ES-I3 (cell line): ENCODE data around the gene PDPK1.
"Not testable (repeated sequence)": the region's sequence is repeated elsewhere in the genome, so short reads cannot be mapped to it uniquely, and the experiment has no call there.

Experiments used
- H3K36me3 ChIP-seq: 2 replicates; pipeline ENCODE4 v1.6.1; 2013; ENCODE audit warnings: mild to moderate bottlenecking, low read length, control low read depth, moderate library complexity; ENCODE audit not compliant: insufficient read depth
- H3K4me1 ChIP-seq: 2 replicates; pipeline ENCODE4 v1.6.1; 2013; ENCODE audit warnings: mild to moderate bottlenecking, control low read depth, low read length; ENCODE audit not compliant: insufficient read depth
- H3K9ac ChIP-seq: 2 replicates; pipeline ENCODE4 v1.6.1; 2013; ENCODE audit warnings: low read depth, mild to moderate bottlenecking, low read length, moderate library complexity
- H3K9me3 ChIP-seq: 2 replicates; pipeline ENCODE4 v1.6.1; 2013; ENCODE audit warnings: mild to moderate bottlenecking, low read length, moderate library complexity; ENCODE audit not compliant: control insufficient read depth, insufficient read depth

Gene PDPK1

DNA sequence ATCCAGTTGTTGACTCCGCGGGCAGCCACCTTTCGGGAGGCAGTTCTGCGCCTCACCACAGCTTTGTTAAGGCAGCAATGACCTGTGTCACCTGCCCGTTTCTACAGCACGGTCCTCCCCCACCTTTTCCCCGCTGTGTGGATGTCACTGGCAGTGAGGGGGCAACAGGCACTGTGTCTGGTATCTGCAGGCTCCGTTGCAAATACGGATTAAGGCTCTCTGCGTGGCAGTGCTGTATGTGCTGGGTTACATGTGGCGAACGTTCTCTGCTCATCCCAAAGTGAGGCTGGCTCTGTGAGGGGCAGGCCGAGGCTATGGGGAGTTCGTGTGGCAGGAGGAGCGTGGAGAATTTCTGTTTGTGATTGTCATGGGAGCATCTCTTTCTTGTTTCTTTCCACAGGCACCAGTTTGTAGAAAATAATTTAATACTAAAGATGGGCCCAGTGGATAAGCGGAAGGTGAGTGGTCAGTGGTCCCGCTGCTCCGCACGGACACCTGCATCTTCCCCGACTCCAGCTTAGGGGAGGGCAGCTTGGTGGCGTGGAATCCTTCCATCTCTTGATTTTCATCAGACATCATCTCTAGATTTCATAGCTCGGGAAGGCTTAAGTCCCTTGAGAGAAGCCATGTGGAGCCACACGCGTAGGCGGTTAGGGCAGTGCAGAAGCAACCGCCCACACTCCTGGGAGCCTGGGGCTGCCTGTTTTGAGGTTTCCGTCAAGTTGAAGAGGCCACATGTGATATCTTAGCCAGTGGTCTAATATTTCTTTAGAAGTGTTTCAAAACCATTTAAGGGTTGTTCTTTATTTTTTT lies 57.8 kb downstream of the PDPK1 start:
- no peak overlapping the region for H3K9ac ChIP-seq
- H3K36me3 ChIP-seq = peaks cover 4% of the 10 kb centered on the region
- H3K9me3 ChIP-seq = no peaks in the 10 kb centered on the region
- no peaks in the 10 kb centered on the region for H3K4me1 ChIP-seq

DNA sequence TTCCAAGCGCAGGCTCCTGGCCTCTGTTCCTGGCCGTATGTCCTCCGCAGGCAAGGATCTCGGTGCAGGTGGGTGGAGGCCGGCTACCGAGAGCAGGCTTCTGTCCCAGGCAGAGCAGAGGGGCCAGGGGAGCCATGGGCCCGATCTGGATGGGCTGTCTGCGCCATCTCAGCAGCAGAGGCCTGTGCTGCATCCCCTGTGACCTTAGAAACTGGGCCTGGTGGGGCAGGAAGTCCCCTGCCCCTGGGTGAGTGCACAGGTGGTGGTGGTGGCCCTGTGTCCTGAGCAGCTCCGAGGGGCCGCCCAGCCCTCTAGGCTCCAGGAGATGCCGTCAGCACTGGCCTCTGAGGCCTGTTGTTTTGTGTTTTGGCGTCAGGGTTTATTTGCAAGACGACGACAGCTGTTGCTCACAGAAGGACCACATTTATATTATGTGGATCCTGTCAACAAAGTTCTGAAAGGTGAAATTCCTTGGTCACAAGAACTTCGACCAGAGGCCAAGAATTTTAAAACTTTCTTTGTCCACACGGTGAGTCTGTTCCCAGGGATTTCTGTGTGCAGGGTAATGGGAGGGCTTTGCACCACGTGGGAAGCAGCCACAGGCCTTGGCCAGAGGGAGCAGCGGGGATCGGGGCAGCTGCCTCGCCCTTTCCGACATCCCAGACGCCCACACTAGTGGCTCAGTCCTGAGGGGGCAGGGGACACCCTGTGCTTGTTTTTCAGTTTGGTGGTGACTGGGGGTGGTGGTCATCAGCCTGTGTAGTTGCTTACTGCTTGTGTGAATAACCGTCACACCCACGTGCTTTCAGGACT lies 59.1 kb downstream of the PDPK1 start:
- H3K36me3 ChIP-seq = peaks cover 4% of the 10 kb centered on the region
- H3K9ac ChIP-seq = no peak overlapping the region
- no peaks in the 10 kb centered on the region for H3K4me1 ChIP-seq
- H3K9me3 ChIP-seq = no peaks in the 10 kb centered on the region

DNA sequence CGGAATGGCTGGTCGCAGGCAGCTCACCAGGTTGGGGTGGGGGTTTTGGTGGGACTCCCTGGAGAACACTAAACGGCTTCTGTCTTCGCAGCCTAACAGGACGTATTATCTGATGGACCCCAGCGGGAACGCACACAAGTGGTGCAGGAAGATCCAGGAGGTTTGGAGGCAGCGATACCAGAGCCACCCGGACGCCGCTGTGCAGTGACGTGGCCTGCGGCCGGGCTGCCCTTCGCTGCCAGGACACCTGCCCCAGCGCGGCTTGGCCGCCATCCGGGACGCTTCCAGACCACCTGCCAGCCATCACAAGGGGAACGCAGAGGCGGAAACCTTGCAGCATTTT lies 59.7 kb downstream of the PDPK1 start:
- Histone ChIP-seq H3K9ac (no peak overlapping the region), H3K4me1 (no peaks in the 10 kb centered on the region), H3K9me3 (no peaks in the 10 kb centered on the region), H3K36me3 (peaks cover 4% of the 10 kb centered on the region)

DNA sequence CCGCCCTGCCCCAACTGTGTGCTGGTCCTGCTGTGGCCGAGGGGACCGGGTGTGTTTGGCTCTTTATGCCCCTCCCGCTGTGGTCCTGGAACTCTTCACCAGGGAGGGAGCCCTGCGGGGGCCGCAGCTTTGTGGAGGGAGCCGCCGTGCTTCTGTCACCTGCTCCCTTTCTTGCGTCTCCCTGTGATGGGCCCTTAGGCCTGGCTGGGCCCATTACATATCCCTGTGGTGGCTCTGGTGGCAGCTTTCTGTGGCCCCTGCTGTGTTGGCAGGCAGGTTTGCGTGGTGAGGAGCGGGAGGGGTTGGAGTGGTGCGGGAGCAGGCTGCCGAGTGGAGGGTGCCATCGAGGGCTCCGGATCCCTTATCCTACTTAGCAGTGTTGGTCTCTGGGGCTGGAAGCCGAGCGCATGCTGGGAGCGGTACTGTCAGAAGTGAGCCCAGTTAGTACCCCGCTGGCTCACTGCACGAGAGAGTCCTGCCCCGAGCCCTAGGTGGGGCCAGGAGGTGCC lies 60.4 kb downstream of the PDPK1 start:
- Histone ChIP-seq H3K9ac (no peak overlapping the region), H3K36me3 (peaks cover 4% of the 10 kb centered on the region), H3K9me3 (no peaks in the 10 kb centered on the region), H3K4me1 (no peaks in the 10 kb centered on the region)

DNA sequence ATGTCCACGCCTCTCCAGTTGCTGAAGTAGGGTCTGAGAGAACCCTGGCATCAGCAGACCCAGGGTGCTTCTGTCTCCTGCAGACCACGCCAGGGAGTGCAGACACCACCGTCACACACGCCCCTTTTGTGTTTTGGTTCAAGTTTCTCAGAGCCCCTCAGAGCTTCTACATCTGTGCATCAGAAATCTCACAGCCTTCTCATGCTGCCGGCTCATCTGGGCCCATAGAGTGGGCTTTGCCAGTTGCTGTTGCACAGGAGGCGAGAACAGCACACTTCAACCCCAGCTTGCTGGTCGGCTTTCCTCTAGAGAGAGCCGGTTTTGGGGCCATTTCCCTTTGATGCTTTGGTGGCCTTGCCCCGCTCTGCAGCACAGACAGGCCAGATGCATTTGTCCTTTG lies 60.9 kb downstream of the PDPK1 start:
- peaks cover 4% of the 10 kb centered on the region for H3K36me3 ChIP-seq
- no peak overlapping the region for H3K9ac ChIP-seq
- no peaks in the 10 kb centered on the region for H3K4me1 ChIP-seq
- no peaks in the 10 kb centered on the region for H3K9me3 ChIP-seq

DNA sequence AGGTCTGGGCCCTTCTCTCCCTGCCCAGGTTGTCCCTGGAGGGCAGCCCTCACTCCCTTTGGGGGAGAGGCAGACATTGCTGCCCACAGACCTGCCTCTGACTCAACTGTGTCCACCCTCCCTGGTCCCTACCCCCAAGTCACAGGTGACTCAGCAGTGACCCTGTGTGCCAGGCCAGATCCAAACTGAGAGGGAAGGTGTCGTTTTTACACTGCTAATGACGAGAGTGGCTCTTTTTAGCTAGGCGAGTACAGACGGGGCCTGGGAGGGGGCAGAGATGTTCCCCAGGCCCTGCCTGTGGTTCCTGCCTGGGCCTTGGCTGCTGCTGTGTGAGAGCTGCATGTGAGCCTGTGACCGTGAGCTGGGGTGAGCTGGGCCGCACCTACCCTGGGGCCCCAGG lies 61.3 kb downstream of the PDPK1 start:
- H3K9ac ChIP-seq, H3K9me3 ChIP-seq, H3K36me3 ChIP-seq, H3K4me1 ChIP-seq: not testable (repeated sequence)

DNA sequence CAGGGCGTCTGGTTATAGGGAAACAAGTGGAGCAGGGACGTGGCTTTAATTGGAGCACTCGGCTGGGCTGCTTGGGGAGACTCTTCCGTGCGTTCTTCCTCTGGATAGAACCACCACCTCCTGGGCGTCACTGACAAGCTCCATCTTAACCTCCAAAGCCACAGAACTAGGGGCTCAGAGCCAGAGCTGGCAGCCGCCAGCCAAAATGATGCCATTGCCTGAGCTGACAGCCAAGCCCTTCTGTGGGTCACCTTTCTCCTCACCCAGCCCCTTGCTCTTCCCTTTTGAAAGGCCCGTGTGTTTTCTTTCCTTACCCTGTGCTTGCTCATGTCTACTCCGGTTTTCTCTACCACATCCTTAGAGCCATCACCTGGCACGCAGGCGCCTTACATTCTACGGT lies 62.0 kb downstream of the PDPK1 start:
- not testable (repeated sequence) for H3K36me3 ChIP-seq, H3K9ac ChIP-seq, H3K9me3 ChIP-seq, H3K4me1 ChIP-seq

DNA sequence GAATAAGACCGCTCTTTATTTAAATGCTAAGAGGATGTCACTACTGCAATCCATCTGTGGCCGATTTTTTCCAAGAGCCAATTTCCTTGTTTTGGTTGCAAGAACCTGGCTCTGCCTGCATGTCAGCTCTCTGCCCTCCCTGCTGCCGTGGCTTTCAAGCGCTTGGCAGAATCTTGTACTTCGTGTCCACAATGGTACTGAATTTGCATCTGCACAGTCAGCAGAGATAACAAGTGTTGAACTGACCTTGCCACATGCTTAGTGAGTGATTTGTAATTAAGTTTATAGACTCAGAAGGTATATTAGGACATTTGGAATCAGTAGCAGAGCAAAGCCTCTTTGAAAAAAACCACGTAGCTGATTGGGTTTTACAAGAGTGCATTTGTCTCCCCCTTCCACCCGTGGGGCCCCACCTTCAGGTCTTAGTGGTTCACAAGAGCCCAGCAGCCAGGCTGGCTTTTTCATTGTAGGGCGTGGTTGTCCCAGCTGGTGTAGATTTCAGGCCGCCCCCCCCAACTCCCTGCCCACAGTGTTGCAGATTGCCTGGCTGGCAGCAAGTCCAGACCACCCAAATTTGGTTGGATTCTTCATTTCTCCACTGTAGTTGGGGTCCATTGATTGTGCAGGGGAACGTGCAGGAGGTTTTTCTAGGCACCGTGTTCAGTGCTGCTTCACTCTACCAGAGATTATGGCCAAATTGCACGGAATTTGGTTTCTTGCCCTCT lies 63.6 kb downstream of the PDPK1 start:
- H3K36me3 ChIP-seq, H3K9ac ChIP-seq, H3K4me1 ChIP-seq, H3K9me3 ChIP-seq: not testable (repeated sequence)

DNA sequence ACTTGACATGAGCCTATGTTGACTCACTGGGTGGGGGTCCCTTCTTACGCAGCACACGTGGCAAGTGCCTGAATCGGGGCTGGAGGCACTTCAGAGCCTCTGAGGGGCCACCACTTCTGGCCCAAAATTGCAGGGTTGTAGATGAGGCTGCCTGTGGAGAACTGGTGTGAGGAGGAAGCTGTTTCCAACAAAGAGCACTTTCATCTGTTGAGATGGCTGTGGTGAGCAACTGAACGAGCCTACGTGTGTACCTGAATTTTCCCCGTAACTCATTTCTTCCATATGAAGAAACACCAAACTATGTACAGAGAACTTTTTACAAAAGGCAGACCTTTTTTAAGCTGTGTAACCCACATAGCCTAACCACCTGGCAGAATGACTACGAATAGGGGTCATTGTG lies 64.4 kb downstream of the PDPK1 start:
- not testable (repeated sequence) for H3K9ac ChIP-seq, H3K9me3 ChIP-seq, H3K36me3 ChIP-seq, H3K4me1 ChIP-seq

DNA sequence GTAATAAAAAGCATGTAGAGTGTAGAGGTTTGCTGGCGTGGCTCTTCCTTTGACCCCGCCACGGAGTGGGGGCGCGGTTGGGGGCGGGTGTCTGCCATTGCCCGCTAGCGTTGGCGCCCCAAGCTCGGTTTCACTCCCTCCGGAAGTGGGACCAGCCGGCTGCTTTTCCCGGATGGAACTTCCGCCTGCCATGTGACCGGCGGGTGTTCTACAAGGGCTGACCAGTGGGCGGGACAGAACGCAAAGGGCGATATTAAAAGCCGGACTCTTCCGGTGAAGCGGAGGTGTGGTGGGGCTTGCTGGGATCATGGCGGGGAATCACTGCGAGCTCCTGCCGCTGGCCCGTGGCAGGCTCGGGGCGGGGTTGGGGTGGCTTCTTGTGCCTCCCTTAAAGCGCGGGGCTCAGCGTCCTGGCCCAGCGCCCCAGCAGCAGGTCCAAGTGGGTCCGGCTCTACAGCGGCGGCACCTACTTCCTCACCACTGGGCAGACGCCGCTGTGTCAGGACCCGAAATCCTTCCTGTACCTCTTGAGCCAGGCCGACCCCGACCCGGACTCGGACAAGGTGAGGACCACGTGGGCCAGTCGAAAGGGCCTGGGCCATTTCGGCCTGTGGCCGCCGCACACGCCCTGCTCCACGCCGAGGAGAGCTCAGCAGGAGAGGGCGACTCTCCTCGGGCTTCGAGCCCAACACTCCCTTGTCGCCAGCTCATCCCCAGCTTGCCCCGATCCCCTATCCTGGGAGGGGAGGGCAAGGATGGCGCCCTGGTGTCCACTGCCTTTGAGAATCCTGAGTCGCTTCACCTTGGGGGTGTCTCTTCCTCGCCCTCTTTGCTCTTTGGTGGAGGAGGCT lies 65.6 kb downstream of the PDPK1 start:
- peak overlapping the region; percentile 99 for H3K9ac ChIP-seq
- H3K4me1 ChIP-seq = no peaks in the 10 kb centered on the region
- no peaks in the 10 kb centered on the region for H3K36me3 ChIP-seq
- H3K9me3 ChIP-seq = no peaks in the 10 kb centered on the region

DNA sequence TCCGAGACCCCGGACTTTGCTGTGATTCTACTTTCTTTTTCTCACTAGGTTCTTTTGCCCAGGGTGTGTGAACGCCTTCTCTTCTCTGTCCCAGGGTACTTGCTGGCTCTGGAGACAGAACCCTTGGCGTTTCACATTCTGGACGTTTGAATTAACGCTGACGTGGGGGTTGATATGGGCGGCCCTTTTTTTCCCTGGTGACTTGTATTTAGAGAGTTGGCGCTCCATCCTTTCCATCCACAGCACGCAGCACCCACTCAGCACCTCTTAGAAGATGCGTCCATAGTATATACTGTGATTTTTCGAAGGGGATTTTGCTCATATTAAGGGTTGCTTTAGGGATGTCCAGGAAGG lies 66.2 kb downstream of the PDPK1 start:
- peak overlapping the region; percentile 99 for H3K9ac ChIP-seq
- H3K36me3 ChIP-seq, H3K4me1 ChIP-seq, H3K9me3 ChIP-seq: not testable (repeated sequence)

DNA sequence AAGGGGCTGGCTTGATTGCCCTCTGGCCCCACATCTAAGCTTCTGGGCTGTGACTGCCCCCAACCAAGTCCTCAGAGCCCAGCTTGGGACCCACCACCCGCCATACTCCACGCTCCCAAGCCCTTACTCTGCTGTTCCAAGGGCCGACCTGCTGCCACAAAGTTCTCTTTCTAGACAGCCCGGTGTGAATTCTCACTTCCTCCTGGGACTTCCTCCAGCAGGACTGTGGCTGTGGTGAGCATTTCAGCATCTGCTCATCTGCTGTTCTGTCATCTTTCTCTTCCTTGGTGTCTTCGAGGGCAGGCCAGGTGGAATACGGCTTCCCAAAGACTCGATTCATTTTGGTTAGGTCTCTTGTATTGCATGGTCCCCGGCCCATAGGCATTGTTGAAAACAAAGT lies 69.0 kb downstream of the PDPK1 start:
- H3K36me3 ChIP-seq, H3K9me3 ChIP-seq, H3K4me1 ChIP-seq, H3K9ac ChIP-seq: not testable (repeated sequence)

DNA sequence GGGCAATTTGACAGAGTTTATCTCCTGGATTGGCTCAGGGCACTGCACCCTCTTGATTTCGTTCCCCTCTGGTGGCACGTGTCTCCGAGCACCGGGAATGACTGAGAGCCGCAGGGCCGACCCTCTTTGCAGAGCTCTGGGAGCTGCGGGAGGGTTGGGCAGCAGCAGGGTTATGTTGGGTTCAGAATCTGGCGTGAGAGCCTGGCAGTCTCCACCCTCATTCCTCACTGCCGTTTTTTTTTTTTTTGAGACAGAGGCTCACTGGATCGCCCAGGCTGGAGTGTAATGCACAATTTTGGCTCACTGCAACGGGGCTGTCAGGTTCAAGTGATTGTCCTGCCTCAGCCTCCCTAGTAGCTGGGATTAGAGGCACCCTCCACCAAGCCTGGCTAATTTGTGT lies 71.5 kb downstream of the PDPK1 start:
- not testable (repeated sequence) for H3K36me3 ChIP-seq, H3K4me1 ChIP-seq, H3K9ac ChIP-seq

DNA sequence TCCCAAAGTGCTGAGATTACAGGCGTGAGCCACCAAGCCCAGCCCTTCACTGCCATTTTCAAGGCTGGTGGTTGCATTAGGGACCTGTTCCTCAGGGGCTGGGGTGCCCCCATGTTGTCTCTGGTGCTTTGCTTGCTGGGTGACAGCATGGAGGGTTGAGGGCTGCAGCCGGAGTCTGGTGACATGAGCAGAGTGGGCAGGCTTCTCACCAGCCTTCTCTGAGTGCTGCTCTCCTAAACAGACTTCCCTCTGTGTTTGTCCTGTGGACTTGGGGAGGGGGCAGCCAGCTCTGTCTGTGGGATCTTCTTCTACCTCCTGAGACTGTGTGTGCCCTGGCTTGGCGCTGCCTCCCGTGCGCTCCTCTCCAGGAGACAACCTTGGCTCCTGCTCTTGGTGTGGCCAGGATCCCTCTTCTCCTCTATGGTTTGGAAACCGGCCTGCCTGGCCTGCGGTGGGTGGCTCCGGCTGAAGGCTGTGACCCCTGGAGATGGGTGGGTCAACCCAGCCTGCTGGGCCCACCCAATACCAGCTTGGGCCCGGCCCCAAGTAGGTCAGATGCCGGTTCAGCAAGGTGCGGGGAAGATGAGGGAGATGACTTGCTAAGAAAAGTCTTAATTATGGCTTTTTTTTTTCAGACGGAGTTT lies 72.1 kb downstream of the PDPK1 start:
- Histone ChIP-seq H3K9ac (no peak overlapping the region), H3K36me3 (0 out of 2 replicates have a peak, but pooled peaks cover 3% of the 10 kb centered on the region), H3K4me1 (no peaks in the 10 kb centered on the region), H3K9me3 (no peaks in the 10 kb centered on the region)

More for the DNA sequence above, 71.5 kb downstream of the PDPK1 start:
- H3K9me3 ChIP-seq = not testable (repeated sequence)
